Upper lobe of left lung (tissue), 6 donors: ENCODE measurements around the gene CEP162. TPM values are rescaled to one million over a fixed set of nuclear protein-coding genes. Genes with fewer than 3 reads are reported as not detected.

ENCODE experiments used
- ATAC-seq, 2 donors: fragments of 200-7000 bp; cut with Tn5 transposase; one replicate each; pipeline ENCODE4 v1.9.1; 2022; ENCODE audit warnings: mild to moderate bottlenecking in 2 of 2, moderate library complexity in 2 of 2; ENCODE audit not compliant: low FRiP score in 2 of 2
- DNase-seq, 2 donors: peaks; one replicate each; pipeline ENCODE4 v3.0.0-alpha.2; 2019 to 2020
- H3K27ac ChIP-seq, 4 donors: fragments of 200-600 bp; sonication (generic); one replicate each; pipeline ENCODE4 v1.5.1; 2016 to 2019
- H3K27me3 ChIP-seq, 4 donors: fragments of 200-600 bp; sonication (generic); one replicate each; pipeline ENCODE4 v1.5.1; 2017 to 2019
- H3K36me3 ChIP-seq, 4 donors: fragments of 200-600 bp; sonication (generic); one replicate each; pipeline ENCODE4 v1.5.1; 2016 to 2019
- H3K4me1 ChIP-seq, 4 donors: fragments of 200-600 bp; sonication (generic); one replicate each; pipeline ENCODE4 v1.5.1; 2018 to 2019
- H3K4me3 ChIP-seq, 4 donors: fragments of 200-600 bp; sonication (generic); one replicate each; pipeline ENCODE4 v1.5.1; 2017 to 2019; ENCODE audit warnings: mild to moderate bottlenecking in 2 of 4, moderate library complexity in 1 of 4
- H3K9me3 ChIP-seq, 4 donors: fragments of 200-600 bp; sonication (generic); one replicate each; pipeline ENCODE4 v1.5.1; 2018 to 2019
- EP300 ChIP-seq, 4 donors: sonication (generic); formaldehyde crosslinking; IDR thresholded peaks; one replicate each; pipeline ENCODE4 v1.5.1; 2017; ENCODE audit warnings: antibody characterized with exemption in 4 of 4, control low read depth in 2 of 4
- POLR2A ChIP-seq, 4 donors: fragments of 450-650 bp; IDR thresholded peaks; one replicate each; pipeline ENCODE4 v1.5.1; 2016 to 2017; ENCODE audit warnings: antibody characterized with exemption in 4 of 4, mild to moderate bottlenecking in 2 of 4
- POLR2AphosphoS5 ChIP-seq, 2 donors: sonication (generic); formaldehyde crosslinking; IDR thresholded peaks; one replicate each; pipeline ENCODE4 v1.5.1; 2017; ENCODE audit warnings: antibody characterized with exemption in 2 of 2
- WGBS, 2 donors: methylation state at CpG; one replicate each; pipeline ENCODE4 v1.1.5; 2017 to 2018; 5-methylcytosine and 5-hydroxymethylcytosine counted together
- total RNA-seq, 6 donors: library from RNA; depleted of rRNA in 4 of 6; stranded (reverse); fragments of >200 nt in 4 of 6; gene quantifications; one replicate each; pipeline versions ENCODE4 v1.1.0 to v1.2.1, GENCODE V29; 2016 to 2021
- TF ChIP-seq, protein P1 (sequence below), 6 experiments: fragments of 450-650 bp in 4 of 6; fragments of 200-600 bp in 2 of 6; sonication (generic) in 2 of 6; IDR thresholded peaks; one replicate each; pipeline ENCODE4 v1.5.1; 2016 to 2019; ENCODE audit warnings: antibody characterized with exemption in 6 of 6
- donor health status: DM: no; HTN: no; CAD: no; lungs with moderate emphysema.
- donor health status: DM: no; HTN: yes; CAD: no; lungs with severe emphysema.

The CEP162 gene
- total RNA-seq, 6 donors from 2014 or later = 4.6 to 27.6 (median 11.4) TPM

GRCh38 chr6:84161190-84161589 is 66.3 kb downstream of the CEP162 start:
- Histone ChIP-seq H3K36me3 (peaks cover 0 to 31% (median 4%) of the 10 kb centered on the region in 4 donors), H3K9me3 (no peaks in the 10 kb centered on the region), H3K27ac (no peak overlapping the region), H3K27me3 (no peaks in the 10 kb centered on the region), H3K4me1 (no peaks in the 10 kb centered on the region), H3K4me3 (no peak overlapping the region)
- WGBS, 2 donors = 63 to 75% methylated on average over 2 of the region's 2 CpGs
- ATAC-seq (no peak), DNase-seq (no peak)
- TF ChIP-seq POLR2AphosphoS5 (IDR thresholded peaks at IDR 0.05) (no peak), EP300 (IDR thresholded peaks at IDR 0.05) (no peak), POLR2A (IDR thresholded peaks at IDR 0.05) (no peak)
- TF ChIP-seq, protein P1, sequence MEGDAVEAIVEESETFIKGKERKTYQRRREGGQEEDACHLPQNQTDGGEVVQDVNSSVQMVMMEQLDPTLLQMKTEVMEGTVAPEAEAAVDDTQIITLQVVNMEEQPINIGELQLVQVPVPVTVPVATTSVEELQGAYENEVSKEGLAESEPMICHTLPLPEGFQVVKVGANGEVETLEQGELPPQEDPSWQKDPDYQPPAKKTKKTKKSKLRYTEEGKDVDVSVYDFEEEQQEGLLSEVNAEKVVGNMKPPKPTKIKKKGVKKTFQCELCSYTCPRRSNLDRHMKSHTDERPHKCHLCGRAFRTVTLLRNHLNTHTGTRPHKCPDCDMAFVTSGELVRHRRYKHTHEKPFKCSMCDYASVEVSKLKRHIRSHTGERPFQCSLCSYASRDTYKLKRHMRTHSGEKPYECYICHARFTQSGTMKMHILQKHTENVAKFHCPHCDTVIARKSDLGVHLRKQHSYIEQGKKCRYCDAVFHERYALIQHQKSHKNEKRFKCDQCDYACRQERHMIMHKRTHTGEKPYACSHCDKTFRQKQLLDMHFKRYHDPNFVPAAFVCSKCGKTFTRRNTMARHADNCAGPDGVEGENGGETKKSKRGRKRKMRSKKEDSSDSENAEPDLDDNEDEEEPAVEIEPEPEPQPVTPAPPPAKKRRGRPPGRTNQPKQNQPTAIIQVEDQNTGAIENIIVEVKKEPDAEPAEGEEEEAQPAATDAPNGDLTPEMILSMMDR (IDR thresholded peaks at IDR 0.05) = no peak

GRCh38 chr6:84156306-84156705 is 71.1 kb downstream of the CEP162 start:
- Histone ChIP-seq H3K36me3 (peaks cover 0 to 48% (median 8%) of the 10 kb centered on the region in 4 donors), H3K9me3 (no peaks in the 10 kb centered on the region), H3K27ac (no peak overlapping the region), H3K27me3 (no peaks in the 10 kb centered on the region), H3K4me3 (no peak overlapping the region), H3K4me1 (no peaks in the 10 kb centered on the region)
- TF ChIP-seq EP300 (IDR thresholded peaks at IDR 0.05) (no peak), POLR2AphosphoS5 (IDR thresholded peaks at IDR 0.05) (no peak), POLR2A (IDR thresholded peaks at IDR 0.05) (no peak)
- TF ChIP-seq, protein P1 (IDR thresholded peaks at IDR 0.05) = no peak
- WGBS, 2 donors = 85 to 92% methylated on average over 4 of the region's 4 CpGs
- no peak for DNase-seq
- ATAC-seq = no peak

DNA sequence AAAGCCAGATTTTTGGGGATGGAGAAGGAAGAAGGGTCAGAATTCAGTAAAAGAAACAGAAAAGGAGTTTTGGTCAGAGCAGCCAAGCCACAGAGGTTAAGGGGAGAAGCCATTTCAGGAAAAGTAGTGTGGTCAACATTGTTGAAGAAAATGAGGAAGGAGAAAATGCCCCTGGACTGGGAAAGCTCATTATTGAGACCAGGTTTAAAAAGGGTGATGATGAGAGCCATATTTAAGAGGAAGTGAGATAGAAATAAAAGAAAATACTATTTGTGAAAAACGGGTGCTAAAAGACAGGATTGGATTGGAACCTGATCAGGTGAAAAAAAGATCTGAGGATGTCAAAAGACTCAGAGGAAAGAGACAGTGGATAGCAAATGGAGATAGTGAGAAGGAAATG is 75.8 kb downstream of the CEP162 start:
- Histone ChIP-seq H3K27ac (no peak overlapping the region), H3K36me3 (peaks cover 0 to 38% (median 4%) of the 10 kb centered on the region in 4 donors), H3K9me3 (no peaks in the 10 kb centered on the region), H3K4me3 (no peak overlapping the region), H3K27me3 (no peaks in the 10 kb centered on the region), H3K4me1 (no peaks in the 10 kb centered on the region)
- DNase-seq (no peak), ATAC-seq (no peak)
- WGBS, 2 donors = 69% methylated on average over 1 of the region's 1 CpG
- TF ChIP-seq, protein P1 (IDR thresholded peaks at IDR 0.05) = no peak
- TF ChIP-seq POLR2A (IDR thresholded peaks at IDR 0.05) (no peak), EP300 (IDR thresholded peaks at IDR 0.05) (no peak), POLR2AphosphoS5 (IDR thresholded peaks at IDR 0.05) (no peak)

DNA sequence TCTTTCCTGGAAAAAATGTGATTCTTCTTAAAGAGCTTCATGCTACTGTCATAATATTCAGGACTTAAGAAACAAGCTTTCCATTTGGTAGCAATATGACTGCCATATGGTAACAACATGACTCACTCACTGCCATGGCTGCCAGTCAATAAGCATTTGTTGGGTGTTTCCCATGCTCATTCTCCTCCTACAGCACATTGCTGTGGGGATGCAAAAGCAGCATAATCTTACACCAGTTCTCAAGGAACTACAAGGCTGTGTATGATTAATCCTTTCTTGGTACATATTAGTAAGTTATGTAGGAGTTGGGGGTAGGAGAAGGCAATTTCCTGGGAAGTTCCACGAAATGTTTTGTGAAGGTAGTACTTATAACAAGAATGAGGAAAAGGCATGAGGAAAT is 76.7 kb downstream of the CEP162 start:
- peaks cover 0 to 36% (median 4%) of the 10 kb centered on the region in 4 donors for H3K36me3 ChIP-seq
- TF ChIP-seq POLR2AphosphoS5 (IDR thresholded peaks at IDR 0.05) (no peak), EP300 (IDR thresholded peaks at IDR 0.05) (no peak), POLR2A (IDR thresholded peaks at IDR 0.05) (no peak)
- TF ChIP-seq, protein P1 (IDR thresholded peaks at IDR 0.05) = no peak
- no peak for ATAC-seq

GRCh38 chr6:84141521-84141920 is 85.9 kb downstream of the CEP162 start:
- TF ChIP-seq EP300 (IDR thresholded peaks at IDR 0.05) = no peak
- TF ChIP-seq POLR2AphosphoS5 (IDR thresholded peaks at IDR 0.05) = no peak
- no peak overlapping the region for H3K27ac ChIP-seq
- no peaks in the 10 kb centered on the region for H3K9me3 ChIP-seq
- no peak overlapping the region for H3K4me3 ChIP-seq
- DNase-seq = no peak
- no peaks in the 10 kb centered on the region for H3K4me1 ChIP-seq
- H3K36me3 ChIP-seq = peaks cover 0 to 35% (median 0%) of the 10 kb centered on the region in 4 donors
- WGBS, 2 donors = 9 to 54% methylated on average over 1 of the region's 1 CpG
- ATAC-seq = no peak
- no peaks in the 10 kb centered on the region for H3K27me3 ChIP-seq

More for the DNA sequence above, 76.7 kb downstream of the CEP162 start:
- DNase-seq = no peak
- Histone ChIP-seq H3K27ac (no peak overlapping the region), H3K27me3 (no peaks in the 10 kb centered on the region), H3K4me1 (no peaks in the 10 kb centered on the region), H3K9me3 (no peaks in the 10 kb centered on the region), H3K4me3 (no peak overlapping the region)
- WGBS, 2 donors = 91 to 93% methylated on average over 1 of the region's 1 CpG
